CD4-positive, alpha-beta T cell treated with Interferon gamma for 1 hour (primary cell): ENCODE measurements around the gene SYT7.

Experiments used
- DNase-seq: peaks from one replicate; pipeline ENCODE4 v3.0.0-alpha.2; 2020

The SYT7 gene

GRCh38 chr11:61552108-61552635 lies 28.7 kb downstream of the SYT7 start:
- no peak for DNase-seq

GRCh38 chr11:61551634-61552033 lies 29.2 kb downstream of the SYT7 start:
- no peak for DNase-seq

GRCh38 chr11:61550665-61551227 lies 30.1 kb downstream of the SYT7 start:
- no peak for DNase-seq

GRCh38 chr11:61549662-61550568 lies 31.0 kb downstream of the SYT7 start:
- DNase-seq, result no peak

- no peak for DNase-seq
Measured at GRCh38 chr11:61549177-61549576, 31.7 kb downstream of the SYT7 start.

- DNase-seq, result no peak
Measured at GRCh38 chr11:61547246-61547645, 33.6 kb downstream of the SYT7 start.

GRCh38 chr11:61546663-61547062 lies 34.2 kb downstream of the SYT7 start:
- DNase-seq, result no peak

GRCh38 chr11:61545921-61546320 lies 35.0 kb downstream of the SYT7 start:
- no peak for DNase-seq

GRCh38 chr11:61545341-61545740 lies 35.5 kb downstream of the SYT7 start:
- DNase-seq, result no peak

GRCh38 chr11:61544466-61544865 lies 36.4 kb downstream of the SYT7 start:
- no peak for DNase-seq

- no peak for DNase-seq
Measured at GRCh38 chr11:61543606-61544306, 37.1 kb downstream of the SYT7 start.

GRCh38 chr11:61542705-61543104 lies 38.2 kb downstream of the SYT7 start:
- no peak for DNase-seq

- DNase-seq, result no peak
Measured at GRCh38 chr11:61542024-61542461, 38.8 kb downstream of the SYT7 start.

- no peak for DNase-seq
Measured at GRCh38 chr11:61541598-61541997, 39.3 kb downstream of the SYT7 start.

- DNase-seq, result no peak
Measured at GRCh38 chr11:61540528-61540927, 40.3 kb downstream of the SYT7 start.

- no peak for DNase-seq
Measured at GRCh38 chr11:61539831-61540357, 41.0 kb downstream of the SYT7 start.

GRCh38 chr11:61539006-61539405 lies 41.9 kb downstream of the SYT7 start:
- no peak for DNase-seq

- DNase-seq, result no peak
Measured at GRCh38 chr11:61538636-61538961, 42.3 kb downstream of the SYT7 start.

- no peak for DNase-seq
Measured at GRCh38 chr11:61537326-61537725, 43.5 kb downstream of the SYT7 start.

GRCh38 chr11:61536676-61537270 lies 44.1 kb downstream of the SYT7 start:
- DNase-seq, result no peak

GRCh38 chr11:61535998-61536675 lies 44.7 kb downstream of the SYT7 start:
- no peak for DNase-seq
